A673 (cell line): ENCODE results near the gene ZBTB39.
"Not testable (repeated sequence)": the region's sequence is repeated elsewhere in the genome, so short reads cannot be mapped to it uniquely, and the experiment has no call there.

Experiments used
- EZH2 ChIP-seq: fragments of 200-600 bp; sonication (generic); IDR thresholded peaks from 2 replicates; pipeline ENCODE4 v1.6.1; 2017; ENCODE audit warnings: borderline replicate concordance, low read depth, mild to moderate bottlenecking, mixed read lengths, antibody characterized with exemption, low read length; ENCODE audit not compliant: poor library complexity, severe bottlenecking
- TF ChIP-seq, protein P1 (sequence below): fragments of 300-800, 200-600 bp; sonication (generic); conservative IDR thresholded peaks from 2 replicates; pipeline ENCODE4 v1.5.1; 2017; ENCODE audit warnings: low read depth, mild to moderate bottlenecking, antibody characterized with exemption, low read length, moderate library complexity, mixed read lengths

DNA sequence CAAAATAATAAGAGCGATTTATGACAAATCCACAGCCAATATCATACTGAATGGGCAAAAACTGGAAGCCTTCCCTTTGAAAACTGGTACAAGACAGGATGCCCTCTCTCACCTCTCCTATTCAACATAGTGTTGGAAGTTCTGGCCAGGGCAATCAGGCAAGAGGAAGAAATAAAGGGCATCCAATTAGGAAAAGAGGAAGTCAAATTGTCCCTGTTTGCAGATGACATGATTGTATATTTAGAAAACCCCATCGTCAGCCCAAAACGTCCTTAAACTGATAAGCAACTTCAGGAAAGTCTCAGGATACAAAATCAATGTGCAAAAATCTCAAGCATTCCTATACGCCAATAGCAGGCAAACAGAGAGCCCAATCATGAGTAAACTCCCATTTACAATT is 44.1 kb downstream of the ZBTB39 start:
- TF ChIP-seq, protein P1, sequence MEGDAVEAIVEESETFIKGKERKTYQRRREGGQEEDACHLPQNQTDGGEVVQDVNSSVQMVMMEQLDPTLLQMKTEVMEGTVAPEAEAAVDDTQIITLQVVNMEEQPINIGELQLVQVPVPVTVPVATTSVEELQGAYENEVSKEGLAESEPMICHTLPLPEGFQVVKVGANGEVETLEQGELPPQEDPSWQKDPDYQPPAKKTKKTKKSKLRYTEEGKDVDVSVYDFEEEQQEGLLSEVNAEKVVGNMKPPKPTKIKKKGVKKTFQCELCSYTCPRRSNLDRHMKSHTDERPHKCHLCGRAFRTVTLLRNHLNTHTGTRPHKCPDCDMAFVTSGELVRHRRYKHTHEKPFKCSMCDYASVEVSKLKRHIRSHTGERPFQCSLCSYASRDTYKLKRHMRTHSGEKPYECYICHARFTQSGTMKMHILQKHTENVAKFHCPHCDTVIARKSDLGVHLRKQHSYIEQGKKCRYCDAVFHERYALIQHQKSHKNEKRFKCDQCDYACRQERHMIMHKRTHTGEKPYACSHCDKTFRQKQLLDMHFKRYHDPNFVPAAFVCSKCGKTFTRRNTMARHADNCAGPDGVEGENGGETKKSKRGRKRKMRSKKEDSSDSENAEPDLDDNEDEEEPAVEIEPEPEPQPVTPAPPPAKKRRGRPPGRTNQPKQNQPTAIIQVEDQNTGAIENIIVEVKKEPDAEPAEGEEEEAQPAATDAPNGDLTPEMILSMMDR, result not testable (repeated sequence)
- TF ChIP-seq EZH2, result not testable (repeated sequence)
